Measurements from ENCODE around the gene CCDC88B. TPM values are rescaled to one million over a fixed set of nuclear protein-coding genes. Genes with fewer than 3 reads are reported as not detected.

Gene CCDC88B
- total RNA-seq, 4 donors from 2014 or later: 7.0 to 12.5 (median 8.2) TPM

- no peaks in the 10 kb centered on the region for H3K27me3 ChIP-seq
- H3K4me1 ChIP-seq: peaks cover 4 to 11% (median 9%) of the 10 kb centered on the region in 4 donors
- DNase-seq (ENCODE audit: extremely low spot score): no peak
- 84% methylated on average over 11 of the region's 11 CpGs for WGBS
- no peak overlapping the region for H3K4me3 ChIP-seq
- H3K27ac ChIP-seq (replicated peaks in 1 of 4): no peak overlapping the region
- no peaks in the 10 kb centered on the region for H3K9me3 ChIP-seq
- H3K36me3 ChIP-seq: no peaks in the 10 kb centered on the region
- TF ChIP-seq POLR2A (IDR thresholded peaks at IDR 0.05; ENCODE audit: low read depth) (no peak), CTCF (IDR thresholded peaks at IDR 0.05) (no peak), POLR2AphosphoS5 (IDR thresholded peaks at IDR 0.05) (no peak), EP300 (IDR thresholded peaks at IDR 0.05) (no peak)
- intact Hi-C loops (cut with DNase I): no loop called here
Measured at GRCh38 chr11:64330888-64331287, 9.1 kb upstream of the CCDC88B start.

GRCh38 chr11:64331569-64332371 is 8.2 kb upstream of the CCDC88B start:
- no peak overlapping the region for H3K27ac ChIP-seq (replicated peaks in 1 of 4)

GRCh38 chr11:64333556-64333955 is 6.4 kb upstream of the CCDC88B start:
- 86% methylated on average over 8 of the region's 8 CpGs for WGBS
- Histone ChIP-seq H3K4me1 (peaks cover 4 to 11% (median 9%) of the 10 kb centered on the region in 4 donors), H3K36me3 (no peaks in the 10 kb centered on the region), H3K4me3 (no peak overlapping the region), H3K27me3 (no peaks in the 10 kb centered on the region), H3K27ac (replicated peaks in 1 of 4) (no peak overlapping the region), H3K9me3 (no peaks in the 10 kb centered on the region)
- TF ChIP-seq POLR2A (IDR thresholded peaks at IDR 0.05; ENCODE audit: low read depth) (no peak), CTCF (IDR thresholded peaks at IDR 0.05) (no peak), EP300 (IDR thresholded peaks at IDR 0.05) (no peak), POLR2AphosphoS5 (IDR thresholded peaks at IDR 0.05) (no peak)
- no peak for DNase-seq (ENCODE audit: extremely low spot score)
- intact Hi-C loops (cut with DNase I): no loop called here

More at GRCh38 chr11:64331569-64332371, 8.2 kb upstream of the CCDC88B start:
- DNase-seq (ENCODE audit: extremely low spot score): no peak
- Histone ChIP-seq H3K4me1 (peaks cover 4 to 11% (median 9%) of the 10 kb centered on the region in 4 donors), H3K36me3 (no peaks in the 10 kb centered on the region), H3K9me3 (no peaks in the 10 kb centered on the region), H3K4me3 (no peak overlapping the region), H3K27me3 (no peaks in the 10 kb centered on the region)
- intact Hi-C loops (cut with DNase I): no loop called here
- peak; percentile 13 to 34 (median 26) for TF ChIP-seq CTCF (IDR thresholded peaks at IDR 0.05)
- no peak for TF ChIP-seq POLR2AphosphoS5 (IDR thresholded peaks at IDR 0.05)
- TF ChIP-seq EP300 (IDR thresholded peaks at IDR 0.05): no peak
- no peak for TF ChIP-seq POLR2A (IDR thresholded peaks at IDR 0.05; ENCODE audit: low read depth)
- 40% methylated on average over 11 of the region's 20 CpGs for WGBS

GRCh38 chr11:64334764-64335735 is 5.0 kb upstream of the CCDC88B start:
- Histone ChIP-seq H3K27ac (replicated peaks in 1 of 4) (no peak overlapping the region), H3K9me3 (no peaks in the 10 kb centered on the region), H3K4me3 (no peak overlapping the region), H3K4me1 (peaks cover 4 to 11% (median 9%) of the 10 kb centered on the region in 4 donors), H3K36me3 (no peaks in the 10 kb centered on the region), H3K27me3 (no peaks in the 10 kb centered on the region)
- WGBS: 70% methylated on average over 12 of the region's 13 CpGs
- intact Hi-C loops (cut with DNase I): no loop called here
- DNase-seq (ENCODE audit: extremely low spot score): no peak
- TF ChIP-seq POLR2A (IDR thresholded peaks at IDR 0.05; ENCODE audit: low read depth) (no peak), POLR2AphosphoS5 (IDR thresholded peaks at IDR 0.05) (no peak), EP300 (IDR thresholded peaks at IDR 0.05) (no peak), CTCF (IDR thresholded peaks at IDR 0.05) (no peak)

Data from esophagus muscularis mucosa (tissue), 4 donors.